Glomerular visceral epithelial cell (primary cell): ENCODE data around the gene CETN2.
"Not testable (repeated sequence)": the region's sequence is repeated elsewhere in the genome, so short reads cannot be mapped to it uniquely, and the experiment has no call there.

Experiments
- DNase-seq: peaks from one replicate; pipeline ENCODE4 v3.0.0-alpha.2; 2016; ENCODE audit errors: extremely low spot score

The CETN2 gene

DNA sequence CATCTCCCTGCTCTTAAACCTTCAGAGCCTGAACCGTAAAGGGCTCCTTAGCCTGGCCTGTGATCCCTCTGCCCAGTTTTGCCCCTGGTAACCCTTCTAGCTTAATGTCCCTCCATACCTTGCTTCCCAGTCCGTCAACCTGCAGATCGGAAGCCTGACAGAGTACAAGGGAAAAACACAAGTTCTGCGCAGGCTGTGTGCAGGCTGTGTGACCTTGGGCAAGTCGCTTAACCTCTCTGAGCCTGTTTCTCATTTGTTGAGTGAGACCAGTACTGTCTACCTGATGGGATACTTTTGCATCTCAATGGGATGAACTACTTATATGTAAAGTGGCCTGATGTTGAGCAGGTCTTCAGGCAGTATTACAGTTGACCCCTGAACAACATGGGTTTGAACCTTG lies 2.0 kb upstream of the CETN2 start:
- DNase-seq = no peak

DNA sequence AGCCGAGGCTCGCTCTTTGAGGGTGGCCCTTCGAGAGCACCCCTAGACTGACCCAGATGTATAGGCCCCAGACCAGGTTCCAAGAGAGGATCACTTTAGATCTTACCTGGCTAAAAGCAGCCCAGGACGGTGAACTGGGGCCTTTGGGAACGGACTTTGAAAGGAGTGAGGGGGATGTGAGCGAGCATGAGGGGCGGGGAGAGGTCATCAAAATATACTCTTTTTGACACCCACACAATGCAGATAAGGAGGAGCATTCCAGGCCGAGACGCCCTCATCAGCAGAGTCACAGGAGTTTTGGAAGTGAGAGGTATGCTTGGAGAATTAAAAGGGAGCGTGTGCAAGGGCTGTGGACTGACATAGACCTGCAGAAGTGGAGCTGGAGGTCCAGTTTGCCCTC lies 834 bp upstream of the CETN2 start:
- no peak for DNase-seq

GRCh38 chrX:152824841-152825374 lies 5.6 kb downstream of the CETN2 start:
- no peak for DNase-seq

DNA sequence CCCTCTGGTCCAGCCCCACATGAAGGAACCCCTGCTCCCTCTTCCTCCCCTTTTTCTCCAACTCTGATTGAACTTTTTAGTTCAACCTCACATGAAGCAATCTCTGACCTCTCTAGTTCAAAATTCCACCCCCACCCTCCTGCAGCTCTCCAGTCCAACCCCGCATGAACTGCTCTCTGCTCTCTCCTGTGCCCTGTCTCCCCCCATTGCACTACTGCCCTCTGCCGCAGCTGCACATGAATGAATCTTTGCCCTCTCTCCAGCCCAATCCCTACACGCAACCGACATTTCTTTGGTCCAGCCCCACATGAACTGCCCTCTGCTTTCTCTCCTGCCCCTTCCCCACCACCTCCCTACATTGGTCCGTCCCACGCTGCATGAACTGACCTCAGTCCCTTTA lies 6.9 kb downstream of the CETN2 start:
- no peak for DNase-seq

GRCh38 chrX:152822383-152823086 lies 8.0 kb downstream of the CETN2 start:
- DNase-seq = no peak

- DNase-seq = peak; percentile 7
These were observed 9.3 kb downstream of the CETN2 start for GRCh38 chrX:152821145-152821765.

GRCh38 chrX:152819732-152820131 lies 10.8 kb downstream of the CETN2 start:
- no peak for DNase-seq

DNA sequence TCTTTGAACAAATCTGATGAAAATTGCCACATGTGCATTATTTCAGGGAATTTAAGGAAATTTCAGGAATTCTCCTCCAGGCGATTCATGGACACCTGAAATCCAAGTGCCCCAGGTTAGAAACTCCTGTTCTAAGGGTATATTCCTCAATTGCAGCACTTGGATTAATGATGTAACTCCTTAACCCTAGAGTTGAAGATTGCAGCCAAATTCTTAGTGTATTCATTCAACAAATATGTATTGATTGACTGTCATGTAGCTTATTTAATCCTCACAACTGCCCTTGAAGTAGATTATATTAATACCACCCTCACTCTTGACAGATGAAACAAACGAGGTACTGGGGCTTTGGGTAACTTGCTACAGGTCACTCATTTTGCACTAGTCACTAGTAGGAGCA lies 11.3 kb downstream of the CETN2 start:
- DNase-seq = no peak

DNA sequence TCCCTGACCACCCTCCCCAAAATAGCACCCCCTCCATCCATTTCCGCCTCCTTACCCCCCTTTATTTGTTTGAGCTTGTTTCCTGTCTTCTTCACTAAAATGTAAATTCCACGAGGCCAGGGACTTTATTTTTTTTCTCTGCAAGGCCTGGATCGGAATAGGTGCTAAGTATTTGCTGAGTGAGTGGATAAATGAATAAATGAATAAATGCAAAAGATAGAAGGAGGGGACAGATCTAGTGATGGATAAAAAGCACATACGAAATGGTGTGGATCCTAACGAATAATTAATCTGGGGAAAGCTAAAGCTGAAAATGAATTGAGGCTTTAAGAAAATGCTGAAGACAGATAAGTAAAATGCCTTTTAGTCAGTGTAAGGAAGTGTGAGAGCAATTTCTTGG lies 12.2 kb downstream of the CETN2 start:
- DNase-seq = no peak

GRCh38 chrX:152817078-152817764 lies 13.3 kb downstream of the CETN2 start:
- peak; percentile 9 for DNase-seq

- DNase-seq = no peak
These were observed 16.5 kb downstream of the CETN2 start for GRCh38 chrX:152814048-152814447.

DNA sequence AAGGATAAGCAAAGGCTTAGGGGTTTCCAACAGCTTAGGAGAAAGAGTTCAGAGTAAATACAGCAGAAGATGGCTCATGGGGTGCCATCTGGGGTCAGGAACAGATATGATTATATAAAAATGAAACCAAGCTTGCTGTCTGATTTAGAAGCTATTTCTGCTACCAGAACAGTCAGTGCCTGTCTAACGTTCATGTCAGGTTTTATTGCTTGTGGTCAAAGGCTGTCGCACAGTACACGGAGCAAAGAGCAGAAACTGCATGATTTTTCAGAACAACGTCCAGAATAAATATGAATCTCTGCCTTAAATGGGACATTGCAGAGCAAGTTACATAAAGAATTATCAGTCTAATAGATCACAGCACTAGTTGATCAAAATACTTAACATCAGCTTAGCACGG lies 17.4 kb downstream of the CETN2 start:
- no peak for DNase-seq

GRCh38 chrX:152810403-152810802 lies 20.2 kb downstream of the CETN2 start:
- DNase-seq = no peak

- DNase-seq = no peak
These were observed 24.5 kb downstream of the CETN2 start for GRCh38 chrX:152806035-152806434.

DNA sequence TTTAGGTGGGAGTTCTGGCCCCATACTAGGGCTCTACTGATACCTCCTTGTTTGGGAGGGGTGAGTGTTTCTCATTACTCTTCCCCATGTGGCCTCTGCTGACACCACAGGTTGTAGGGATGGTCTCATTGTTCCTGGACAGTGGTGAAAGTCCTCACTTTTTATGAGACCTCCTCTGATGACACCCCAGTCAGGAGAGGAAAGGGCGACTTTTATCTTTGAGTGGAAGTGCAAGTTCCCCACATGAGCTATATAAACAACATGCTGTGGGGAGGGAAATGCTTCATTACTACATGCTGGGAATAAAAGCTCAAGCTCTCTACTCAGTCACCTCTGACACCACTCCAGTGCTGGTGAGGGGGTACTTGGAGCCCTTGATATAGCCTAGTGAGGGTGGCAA lies 31.6 kb downstream of the CETN2 start:
- no peak for DNase-seq

- not testable (repeated sequence) for DNase-seq
These were observed 43.5 kb downstream of the CETN2 start for GRCh38 chrX:152787062-152787461.
